ENCODE results near the gene DRICH1. TPM values are rescaled to one million over a fixed set of nuclear protein-coding genes. Genes with fewer than 3 reads are reported as not detected.

The DRICH1 gene
- total RNA-seq, 1 experiment from 2014 or later = 0.26 TPM

- no peak for TF ChIP-seq ARID4B (CRISPR knock-in tag; IDR thresholded peaks at IDR 0.05; ENCODE audit: borderline replicate concordance)
- no peak for TF ChIP-seq IRF2 (CRISPR knock-in tag; IDR thresholded peaks at IDR 0.05; ENCODE audit: borderline replicate concordance, low read depth)
These were observed 52.8 kb downstream of the DRICH1 start (continued) for GRCh38 chr22:23579280-23579679.

- ChIA-PET POLR2A (no interaction called here), CTCF (interaction anchor here (1.1 to 3.8 kb wide), 2 partner anchors 13 to 1235 kb away, joined by 5 to 24 read pairs; no protein-coding TSS in a partner anchor)
- Mint-ChIP-seq H3K9me3 (no peaks in the 10 kb centered on the region), H3K4me3 (no peak overlapping the region), H3K27me3 (ENCODE audit: low read depth) (no peaks in the 10 kb centered on the region; the same call in 1 of the 2 replicates), H3K4me1 (no peaks in the 10 kb centered on the region), H3K27ac (no peak overlapping the region), H3K36me3 (no peaks in the 10 kb centered on the region)
- TF ChIP-seq ZNF396 (CRISPR knock-in tag; IDR thresholded peaks at IDR 0.05; ENCODE audit: borderline replicate concordance) (no peak), TCF7 (CRISPR knock-in tag; IDR thresholded peaks at IDR 0.05; ENCODE audit: low read depth) (no peak), USF1 (CRISPR knock-in tag; IDR thresholded peaks at IDR 0.05) (no peak), MAX (CRISPR knock-in tag; IDR thresholded peaks at IDR 0.05) (no peak), ZNF219 (CRISPR knock-in tag; IDR thresholded peaks at IDR 0.05; ENCODE audit: borderline replicate concordance) (no peak), NFATC4 (CRISPR knock-in tag; IDR thresholded peaks at IDR 0.05) (no peak), ZNF423 (CRISPR knock-in tag; IDR thresholded peaks at IDR 0.05) (no peak), ZNF671 (CRISPR knock-in tag; IDR thresholded peaks at IDR 0.05) (no peak), RORB (CRISPR knock-in tag; IDR thresholded peaks at IDR 0.05) (no peak), FOXP4 (CRISPR knock-in tag; IDR thresholded peaks at IDR 0.05) (no peak), CBFB (CRISPR knock-in tag; IDR thresholded peaks at IDR 0.05; ENCODE audit: low read depth) (no peak), ZSCAN18 (CRISPR knock-in tag; IDR thresholded peaks at IDR 0.05) (no peak), E2F1 (CRISPR knock-in tag; IDR thresholded peaks at IDR 0.05) (no peak), PRRX2 (CRISPR knock-in tag; IDR thresholded peaks at IDR 0.05) (no peak), E2F5 (CRISPR knock-in tag; IDR thresholded peaks at IDR 0.05) (no peak), ZBTB21 (CRISPR knock-in tag; IDR thresholded peaks at IDR 0.05; ENCODE audit: borderline replicate concordance) (no peak), ESRRA (CRISPR knock-in tag; IDR thresholded peaks at IDR 0.05; ENCODE audit: borderline replicate concordance) (no peak), HMGXB4 (CRISPR knock-in tag; IDR thresholded peaks at IDR 0.05) (no peak), ETV6 (CRISPR knock-in tag; IDR thresholded peaks at IDR 0.05) (no peak)
- DNase-seq (ENCODE audit: low spot score) = no peak
- ATAC-seq = no peak
These were observed 53.8 kb downstream of the DRICH1 start for GRCh38 chr22:23578306-23578705.
